ENCODE results near the gene SSMEM1. TPM values are rescaled to one million over a fixed set of nuclear protein-coding genes. Genes with fewer than 3 reads are reported as not detected.

SSMEM1 gene
- total RNA-seq, 2 donors from 2014 or later: not detected

DNA sequence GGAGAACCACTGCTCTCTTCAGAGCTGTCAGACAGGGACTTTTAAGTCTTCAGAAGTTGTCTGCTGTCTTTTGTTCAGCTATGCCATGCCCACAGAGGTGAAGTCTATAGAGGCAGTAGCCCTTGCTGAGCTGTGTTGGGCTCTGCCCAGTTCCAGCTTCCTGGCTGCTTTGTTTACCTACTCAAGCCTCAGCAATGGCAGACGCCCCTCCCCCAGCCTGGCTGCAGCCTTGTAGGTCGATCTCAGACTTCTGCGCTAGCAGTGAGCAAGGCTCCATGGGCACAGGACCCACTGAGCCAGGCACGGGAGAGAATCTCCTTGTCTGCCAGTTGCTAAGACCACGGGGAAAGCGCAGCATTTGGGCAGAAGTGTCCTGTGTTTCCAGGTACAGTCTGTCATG lies 46.9 kb downstream of the SSMEM1 start:
- Histone ChIP-seq H3K9me3 (peaks cover 0 to 25% of the 10 kb centered on the region in 2 donors), H3K4me3 (no peak overlapping the region), H3K27me3 (no peaks in the 10 kb centered on the region), H3K27ac (no peak overlapping the region), H3K4me1 (no peaks in the 10 kb centered on the region), H3K36me3 (no peaks in the 10 kb centered on the region)
- DNase-seq (ENCODE audit: low spot score): no peak
- TF ChIP-seq, protein P1, sequence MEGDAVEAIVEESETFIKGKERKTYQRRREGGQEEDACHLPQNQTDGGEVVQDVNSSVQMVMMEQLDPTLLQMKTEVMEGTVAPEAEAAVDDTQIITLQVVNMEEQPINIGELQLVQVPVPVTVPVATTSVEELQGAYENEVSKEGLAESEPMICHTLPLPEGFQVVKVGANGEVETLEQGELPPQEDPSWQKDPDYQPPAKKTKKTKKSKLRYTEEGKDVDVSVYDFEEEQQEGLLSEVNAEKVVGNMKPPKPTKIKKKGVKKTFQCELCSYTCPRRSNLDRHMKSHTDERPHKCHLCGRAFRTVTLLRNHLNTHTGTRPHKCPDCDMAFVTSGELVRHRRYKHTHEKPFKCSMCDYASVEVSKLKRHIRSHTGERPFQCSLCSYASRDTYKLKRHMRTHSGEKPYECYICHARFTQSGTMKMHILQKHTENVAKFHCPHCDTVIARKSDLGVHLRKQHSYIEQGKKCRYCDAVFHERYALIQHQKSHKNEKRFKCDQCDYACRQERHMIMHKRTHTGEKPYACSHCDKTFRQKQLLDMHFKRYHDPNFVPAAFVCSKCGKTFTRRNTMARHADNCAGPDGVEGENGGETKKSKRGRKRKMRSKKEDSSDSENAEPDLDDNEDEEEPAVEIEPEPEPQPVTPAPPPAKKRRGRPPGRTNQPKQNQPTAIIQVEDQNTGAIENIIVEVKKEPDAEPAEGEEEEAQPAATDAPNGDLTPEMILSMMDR (IDR thresholded peaks at IDR 0.05): no peak

- TF ChIP-seq, protein P1 (IDR thresholded peaks at IDR 0.05): no peak
- Histone ChIP-seq H3K27ac (no peak overlapping the region), H3K4me1 (no peaks in the 10 kb centered on the region), H3K4me3 (no peak overlapping the region), H3K36me3 (no peaks in the 10 kb centered on the region), H3K27me3 (no peaks in the 10 kb centered on the region), H3K9me3 (peaks cover 0 to 36% of the 10 kb centered on the region in 2 donors)
- no peak for DNase-seq (ENCODE audit: low spot score)
Measured at GRCh38 chr7:130256704-130257103, 49.0 kb downstream of the SSMEM1 start.

GRCh38 chr7:130258494-130259078 lies 50.9 kb downstream of the SSMEM1 start:
- Histone ChIP-seq H3K36me3 (no peaks in the 10 kb centered on the region), H3K4me1 (no peaks in the 10 kb centered on the region), H3K9me3 (peaks cover 0 to 36% of the 10 kb centered on the region in 2 donors), H3K27me3 (no peaks in the 10 kb centered on the region), H3K27ac (no peak overlapping the region), H3K4me3 (no peak overlapping the region)
- TF ChIP-seq, protein P1 (IDR thresholded peaks at IDR 0.05): no peak
- DNase-seq (ENCODE audit: low spot score): no peak

GRCh38 chr7:130262448-130262847 lies 54.8 kb downstream of the SSMEM1 start:
- DNase-seq (ENCODE audit: low spot score): no peak
- Histone ChIP-seq H3K27ac (no peak overlapping the region), H3K4me3 (no peak overlapping the region), H3K4me1 (no peaks in the 10 kb centered on the region), H3K36me3 (no peaks in the 10 kb centered on the region), H3K9me3 (peaks cover 0 to 29% of the 10 kb centered on the region in 2 donors), H3K27me3 (no peaks in the 10 kb centered on the region)
- TF ChIP-seq, protein P1 (IDR thresholded peaks at IDR 0.05): no peak

DNA sequence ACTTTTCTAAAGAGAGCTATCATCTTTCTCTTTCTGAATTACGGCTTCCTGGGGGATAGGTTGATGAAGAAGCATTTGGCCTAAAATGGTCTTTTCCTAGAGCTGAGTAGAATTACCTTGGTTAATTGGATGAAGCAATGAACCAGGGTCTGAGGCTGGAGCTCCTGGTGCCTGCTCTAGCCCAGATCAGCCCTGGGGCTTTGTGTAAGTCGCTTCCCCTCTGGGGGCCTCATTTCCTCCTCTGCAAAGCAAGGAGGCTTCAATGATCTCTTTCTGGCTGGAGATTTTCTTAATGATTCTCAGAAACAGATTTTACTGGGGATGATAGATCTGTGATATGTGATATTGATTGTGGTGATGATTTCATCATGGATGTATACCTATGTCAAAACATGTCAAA lies 55.5 kb downstream of the SSMEM1 start:
- TF ChIP-seq, protein P1 (IDR thresholded peaks at IDR 0.05): no peak
- H3K9me3 ChIP-seq: peaks cover 0 to 23% of the 10 kb centered on the region in 2 donors
- no peaks in the 10 kb centered on the region for H3K27me3 ChIP-seq

More for the DNA sequence above, 55.5 kb downstream of the SSMEM1 start:
- Histone ChIP-seq H3K36me3 (no peaks in the 10 kb centered on the region), H3K27ac (no peak overlapping the region), H3K4me1 (no peaks in the 10 kb centered on the region), H3K4me3 (no peak overlapping the region)
- DNase-seq (ENCODE audit: low spot score): no peak

Other genes starting within 250 kb of the SSMEM1 start
- gene ZC3HC1, start 156.5 kb upstream of the SSMEM1 start, total RNA-seq: 10 to 100 TPM; 12.1 to 12.8 TPM
- 10 to 100 TPM; 16.7 to 19.1 TPM for gene KLHDC10, start 137.3 kb upstream of the SSMEM1 start, total RNA-seq
- gene TMEM209, start 2.5 kb upstream of the SSMEM1 start, total RNA-seq: 1 to 10 TPM; 7.3 to 8.8 TPM
- not detected for gene CPA2, start 59.0 kb downstream of the SSMEM1 start, total RNA-seq
- gene CPA4, start 85.3 kb downstream of the SSMEM1 start, total RNA-seq: 1 to 10 TPM; 2.0 to 6.0 TPM
- gene CPA5, start 137.0 kb downstream of the SSMEM1 start, total RNA-seq: not detected
- gene CPA1, start 172.6 kb downstream of the SSMEM1 start, total RNA-seq: not detected
- 1 to 10 TPM; 1.5 to 5.5 TPM for gene CEP41, start 233.2 kb downstream of the SSMEM1 start, total RNA-seq

Data from right atrium auricular region (tissue), 2 donors.